Loucy (cell line): ENCODE results near the gene BUD23.
"Not testable (repeated sequence)": the region's sequence is repeated elsewhere in the genome, so short reads cannot be mapped to it uniquely, and the experiment has no call there.

Source experiments
- EZH2phosphoT487 ChIP-seq: fragments of 200-600 bp; IDR thresholded peaks from 2 replicates; pipeline ENCODE4 v1.6.1; 2018; ENCODE audit warnings: antibody characterized with exemption, mild to moderate bottlenecking, moderate library complexity, borderline replicate concordance
- TF ChIP-seq, protein P1 (sequence below): fragments of 200-600 bp; sonication (generic); conservative IDR thresholded peaks from 2 replicates; pipeline ENCODE4 v1.5.1; 2014; ENCODE audit warnings: mild to moderate bottlenecking, antibody characterized with exemption, low read length

GRCh38 chr7:73720443-73720842 lies 37.0 kb downstream of the BUD23 start:
- TF ChIP-seq, protein P1, sequence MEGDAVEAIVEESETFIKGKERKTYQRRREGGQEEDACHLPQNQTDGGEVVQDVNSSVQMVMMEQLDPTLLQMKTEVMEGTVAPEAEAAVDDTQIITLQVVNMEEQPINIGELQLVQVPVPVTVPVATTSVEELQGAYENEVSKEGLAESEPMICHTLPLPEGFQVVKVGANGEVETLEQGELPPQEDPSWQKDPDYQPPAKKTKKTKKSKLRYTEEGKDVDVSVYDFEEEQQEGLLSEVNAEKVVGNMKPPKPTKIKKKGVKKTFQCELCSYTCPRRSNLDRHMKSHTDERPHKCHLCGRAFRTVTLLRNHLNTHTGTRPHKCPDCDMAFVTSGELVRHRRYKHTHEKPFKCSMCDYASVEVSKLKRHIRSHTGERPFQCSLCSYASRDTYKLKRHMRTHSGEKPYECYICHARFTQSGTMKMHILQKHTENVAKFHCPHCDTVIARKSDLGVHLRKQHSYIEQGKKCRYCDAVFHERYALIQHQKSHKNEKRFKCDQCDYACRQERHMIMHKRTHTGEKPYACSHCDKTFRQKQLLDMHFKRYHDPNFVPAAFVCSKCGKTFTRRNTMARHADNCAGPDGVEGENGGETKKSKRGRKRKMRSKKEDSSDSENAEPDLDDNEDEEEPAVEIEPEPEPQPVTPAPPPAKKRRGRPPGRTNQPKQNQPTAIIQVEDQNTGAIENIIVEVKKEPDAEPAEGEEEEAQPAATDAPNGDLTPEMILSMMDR, result not testable (repeated sequence)
- not testable (repeated sequence) for TF ChIP-seq EZH2phosphoT487
